Putamen (tissue), 1 donor: ENCODE results near the gene KRTAP10-11.
"Not testable (repeated sequence)": the region's sequence is repeated elsewhere in the genome, so short reads cannot be mapped to it uniquely, and the experiment has no call there.

Source experiments
- DNase-seq: peaks from one replicate; pipeline ENCODE4 v3.0.0-alpha.2; 2016; ENCODE audit warnings: low spot score

Gene KRTAP10-11

GRCh38 chr21:44614961-44615391 lies 31.2 kb upstream of the KRTAP10-11 start:
- DNase-seq = no peak

- DNase-seq = no peak
Observed at GRCh38 chr21:44615466-44615865, 30.7 kb upstream of the KRTAP10-11 start.

- DNase-seq = no peak
Observed at GRCh38 chr21:44615911-44616590, 30.2 kb upstream of the KRTAP10-11 start.

- no peak for DNase-seq
Observed at GRCh38 chr21:44616591-44616926, 29.7 kb upstream of the KRTAP10-11 start.

GRCh38 chr21:44617071-44617501 lies 29.1 kb upstream of the KRTAP10-11 start:
- DNase-seq = no peak

GRCh38 chr21:44618504-44618903 lies 27.7 kb upstream of the KRTAP10-11 start:
- no peak for DNase-seq

GRCh38 chr21:44618909-44619308 lies 27.3 kb upstream of the KRTAP10-11 start:
- DNase-seq = no peak

GRCh38 chr21:44619886-44620285 lies 26.3 kb upstream of the KRTAP10-11 start:
- DNase-seq = no peak

GRCh38 chr21:44623575-44623974 lies 22.6 kb upstream of the KRTAP10-11 start:
- DNase-seq = no peak

- DNase-seq = no peak
Observed at GRCh38 chr21:44625756-44626155, 20.5 kb upstream of the KRTAP10-11 start.

- no peak for DNase-seq
Observed at GRCh38 chr21:44626262-44626661, 20.0 kb upstream of the KRTAP10-11 start.

GRCh38 chr21:44626673-44627143 lies 19.5 kb upstream of the KRTAP10-11 start, which contains the start of gene KRTAP10-9:
Gene KRTAP10-9, plus strand, starts transcription at chr21:44627093. Its CDS starts 79 bp downstream, at chr21:44627172.
- DNase-seq = no peak

- DNase-seq = not testable (repeated sequence)
Observed at GRCh38 chr21:44627181-44627822, 18.9 kb upstream of the KRTAP10-11 start.

- not testable (repeated sequence) for DNase-seq
Observed at GRCh38 chr21:44627831-44628233, 18.4 kb upstream of the KRTAP10-11 start.

GRCh38 chr21:44628707-44629391 lies 17.4 kb upstream of the KRTAP10-11 start:
- no peak for DNase-seq

- DNase-seq = no peak
Observed at GRCh38 chr21:44630440-44630839, 15.8 kb upstream of the KRTAP10-11 start.

GRCh38 chr21:44632067-44632466 lies 14.1 kb upstream of the KRTAP10-11 start:
- DNase-seq = no peak

- no peak for DNase-seq
Observed at GRCh38 chr21:44636209-44637017, 9.8 kb upstream of the KRTAP10-11 start.

GRCh38 chr21:44637018-44637850 lies 9.0 kb upstream of the KRTAP10-11 start, which contains the start of gene KRTAP10-10:
Gene KRTAP10-10, plus strand, starts transcription at chr21:44637356. Its CDS starts 62 bp downstream, at chr21:44637418.
- DNase-seq = no peak

- not testable (repeated sequence) for DNase-seq
Observed at GRCh38 chr21:44637851-44638348, 8.3 kb upstream of the KRTAP10-11 start.
